GM23248 (cell line): Measurements from ENCODE around the gene TPPP3. TPM values are rescaled to one million over a fixed set of nuclear protein-coding genes. Genes with fewer than 3 reads are reported as not detected.
A peak's percentile ranks its signal among the peaks of the same experiment; 100 is the strongest.

ENCODE experiments used
- DNase-seq: peaks from one replicate; pipeline ENCODE4 v3.0.0-alpha.2; 2015
- H2AFZ ChIP-seq: fragments of 200-600 bp; sonication (generic); 2 replicates; pipeline ENCODE4 v1.6.1; 2016; ENCODE audit warnings: antibody characterized with exemption
- H3F3A ChIP-seq: fragments of 200-600 bp; sonication (generic); 2 replicates; pipeline ENCODE4 v1.6.1; 2016; ENCODE audit warnings: mild to moderate bottlenecking, antibody characterized with exemption, mixed run types; ENCODE audit not compliant: insufficient read depth
- H3K27ac ChIP-seq: fragments of 200-600 bp; sonication (generic); 2 replicates; pipeline ENCODE4 v1.5.1; 2016; ENCODE audit warnings: mild to moderate bottlenecking
- H3K27me3 ChIP-seq: fragments of 200-600 bp; sonication (generic); replicated peaks from 2 replicates; pipeline ENCODE4 v1.6.1; 2016; ENCODE audit warnings: mild to moderate bottlenecking; ENCODE audit not compliant: insufficient read depth
- H3K36me3 ChIP-seq: fragments of 200-600 bp; sonication (generic); 2 replicates; pipeline ENCODE4 v1.6.1; 2016; ENCODE audit warnings: low read depth, mild to moderate bottlenecking
- H3K4me1 ChIP-seq: fragments of 200-600 bp; sonication (generic); 2 replicates; pipeline ENCODE4 v1.6.1; 2016; ENCODE audit warnings: mild to moderate bottlenecking; ENCODE audit not compliant: insufficient read depth
- H3K4me2 ChIP-seq: fragments of 200-600 bp; sonication (generic); one replicate; pipeline ENCODE4 v1.6.1; 2016; ENCODE audit warnings: mild to moderate bottlenecking; ENCODE audit not compliant: unreplicated experiment
- H3K4me3 ChIP-seq: fragments of 200-600 bp; sonication (generic); 2 replicates; pipeline ENCODE4 v1.5.1; 2016; ENCODE audit warnings: mild to moderate bottlenecking
- H3K79me2 ChIP-seq: fragments of 200-600 bp; sonication (generic); 2 replicates; pipeline ENCODE4 v1.6.1; 2016; ENCODE audit warnings: mild to moderate bottlenecking; ENCODE audit not compliant: insufficient read depth
- H3K9ac ChIP-seq: fragments of 200-600 bp; sonication (generic); 2 replicates; pipeline ENCODE4 v1.6.1; 2016; ENCODE audit warnings: mild to moderate bottlenecking
- H3K9me2 ChIP-seq: fragments of 200-600 bp; sonication (generic); 2 replicates; pipeline ENCODE4 v1.6.1; 2016; ENCODE audit warnings: mixed run types, mild to moderate bottlenecking, moderate library complexity; ENCODE audit not compliant: insufficient read depth
- H3K9me3 ChIP-seq: fragments of 200-600 bp; sonication (generic); one replicate; pipeline ENCODE4 v1.6.1; 2017; ENCODE audit warnings: low read depth
- H4K20me1 ChIP-seq: fragments of 200-600 bp; sonication (generic); 2 replicates; pipeline ENCODE4 v1.6.0; 2016; ENCODE audit not compliant: insufficient read depth
- EZH2 ChIP-seq: fragments of 200-600 bp; sonication (generic); IDR thresholded peaks from 2 replicates; pipeline ENCODE4 v1.6.1; 2018; ENCODE audit warnings: antibody characterized with exemption, mild to moderate bottlenecking; ENCODE audit not compliant: insufficient read depth, poor library complexity, severe bottlenecking
- EZH2phosphoT487 ChIP-seq: fragments of 200-600 bp; sonication (generic); IDR thresholded peaks from 2 replicates; pipeline ENCODE4 v1.6.1; 2018; ENCODE audit warnings: antibody characterized with exemption, moderate library complexity, mild to moderate bottlenecking, low read depth; ENCODE audit not compliant: insufficient read depth
- WGBS, 2 experiments: methylation state at CpG; one replicate each; pipeline ENCODE4 v1.1.6; 2015 to 2017; ENCODE audit warnings: low lambda C conversion rate in 2 of 2, low coverage in 1 of 2; ENCODE audit errors: missing lambda C conversion rate in 2 of 2; 5-methylcytosine and 5-hydroxymethylcytosine counted together
- in situ Hi-C: fragments of 300-500 bp; cut with MboI; formaldehyde crosslinking; loops from 2 replicates; pipeline ENCODE4 v1.15.0; 2020
- polyA plus RNA-seq: library from polyadenylated mRNA; unstranded; fragments of >200 nt; fragmentation: Nextera tagmentation; extraction: Ambion mirVana; gene quantifications from 2 replicates; pipeline ENCODE4 v1.2.1, GENCODE V29; 2016
- total RNA-seq: library from RNA; depleted of rRNA; stranded (reverse); fragments of >200 nt; shearing (Covaris generic); gene quantifications from 2 replicates; pipeline ENCODE4 v1.2.3, GENCODE V29; 2014

Gene TPPP3
- total and polyA plus RNA-seq, 2 experiments from 2014 or later: 1.9 TPM; not detected in 1

DNA sequence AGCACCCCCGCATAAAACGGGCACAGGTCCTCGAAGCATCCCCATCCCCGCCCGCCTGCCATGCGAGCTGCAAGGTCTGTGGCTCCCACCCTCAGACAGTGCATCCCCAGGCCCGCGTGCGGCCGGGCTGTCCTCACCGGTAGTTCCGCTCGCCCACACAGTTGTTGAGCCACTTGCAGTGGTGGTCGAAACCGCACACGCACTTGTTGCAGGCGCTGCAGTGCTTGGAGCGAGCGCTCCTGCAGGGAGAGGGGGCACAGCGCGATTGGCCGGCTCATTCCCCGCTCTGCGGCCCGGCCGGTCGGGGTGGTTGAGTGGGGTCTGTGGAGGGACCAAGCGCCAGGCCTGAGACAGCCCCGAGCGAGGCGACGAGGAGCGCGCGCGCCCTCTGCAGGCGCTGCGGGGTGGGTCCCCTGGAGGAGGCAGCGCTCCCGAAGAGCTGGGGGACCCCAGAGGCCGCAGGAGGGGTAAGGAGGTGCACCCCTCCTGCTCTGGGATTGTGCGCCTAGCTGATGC is 6.0 kb upstream of the TPPP3 start:
- in situ Hi-C loops: no loop called here
- H3K36me3 ChIP-seq: no peaks in the 10 kb centered on the region
- peak; percentile 48 for DNase-seq
- peaks cover under 1% of the 10 kb centered on the region; the same call in 1 of the 2 replicates for H3F3A ChIP-seq
- no peaks in the 10 kb centered on the region for H3K9me2 ChIP-seq
- no peaks in the 10 kb centered on the region for H3K27me3 ChIP-seq
- H3K27ac ChIP-seq: no peak overlapping the region
- no peaks in the 10 kb centered on the region for H3K79me2 ChIP-seq
- H2AFZ ChIP-seq: no peak overlapping the region
- no peak overlapping the region for H3K4me3 ChIP-seq
- no peaks in the 10 kb centered on the region for H4K20me1 ChIP-seq
- 53 to 61% methylated on average over 31 to 41 of the region's 42 CpGs for WGBS, 2 experiments
- peaks cover 6% of the 10 kb centered on the region; the same call in 1 of the 2 replicates for H3K4me1 ChIP-seq
- H3K4me2 ChIP-seq: no peak overlapping the region
- H3K9me3 ChIP-seq: no peaks in the 10 kb centered on the region
- H3K9ac ChIP-seq: no peak overlapping the region
- TF ChIP-seq EZH2 (no peak), EZH2phosphoT487 (no peak)

DNA sequence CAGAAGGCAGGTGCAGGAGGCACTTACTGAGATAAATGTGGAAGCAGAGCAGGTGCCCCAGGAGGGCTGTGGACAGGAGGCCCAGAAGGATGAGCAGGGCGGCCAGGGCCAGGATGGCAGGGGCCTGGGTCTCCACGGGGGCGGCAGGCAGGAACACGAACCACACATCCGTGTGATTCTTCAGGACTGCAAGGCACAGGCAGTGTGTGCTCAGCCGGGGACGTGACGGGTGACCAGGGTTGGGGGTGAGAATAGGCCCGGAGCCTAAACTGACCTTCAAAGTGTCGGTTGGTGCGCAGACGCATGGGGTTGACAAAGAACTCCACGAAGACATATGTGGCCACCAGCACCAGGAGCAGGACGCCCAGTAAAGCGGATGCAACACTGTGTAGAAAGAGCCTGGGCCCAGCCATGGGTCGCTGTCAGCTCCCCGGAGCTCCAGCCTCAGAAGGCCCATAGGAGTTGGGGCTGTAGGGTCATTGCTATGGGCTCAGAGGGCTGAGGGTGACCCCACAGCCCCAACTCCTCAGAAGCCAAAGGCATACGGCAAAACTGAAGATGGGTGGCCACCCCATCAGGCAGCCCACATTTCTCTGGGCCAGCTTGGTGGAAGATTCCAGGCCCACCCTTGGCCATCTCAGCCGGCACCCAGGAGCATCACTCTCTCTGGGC is 5.4 kb upstream of the TPPP3 start:
- in situ Hi-C loops: no loop called here
- WGBS, 2 experiments: 87 to 90% methylated on average over 19 of the region's 19 CpGs

DNA sequence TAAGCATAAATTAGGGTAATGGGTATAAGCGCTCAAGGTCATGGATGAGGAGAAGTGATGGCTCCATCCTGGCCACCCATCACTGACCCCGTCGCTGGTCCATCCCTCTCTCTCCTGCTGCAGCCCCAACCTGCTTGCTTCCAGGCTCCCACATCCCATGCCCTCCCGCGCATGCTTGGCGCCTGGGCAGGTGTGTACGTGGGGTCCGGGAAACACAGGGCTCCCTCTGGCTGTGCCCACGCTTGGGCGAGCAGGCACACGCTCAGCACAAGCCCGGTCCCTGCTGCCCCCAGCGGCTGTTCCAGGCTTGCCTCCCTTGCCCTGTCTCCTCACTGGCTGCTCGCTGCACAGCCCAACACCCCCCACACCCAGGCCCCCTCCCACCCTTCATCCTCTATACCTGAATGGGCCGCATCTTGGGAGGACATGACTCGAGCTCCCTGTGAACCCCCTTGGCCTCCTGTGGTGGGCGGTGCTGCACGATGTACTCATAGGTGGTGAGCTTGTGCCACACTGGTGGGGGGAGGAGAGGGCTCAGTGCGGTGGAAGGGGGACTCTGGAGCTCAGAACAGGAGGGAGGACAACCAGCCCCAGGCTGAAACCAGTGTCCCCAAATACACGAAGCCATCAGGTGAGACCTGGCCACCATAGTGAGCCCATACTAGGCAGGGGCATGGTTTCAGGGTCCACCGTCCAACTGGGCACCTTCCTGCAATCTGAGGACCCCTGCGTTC is 4.7 kb upstream of the TPPP3 start:
- H3K9ac ChIP-seq: no peak overlapping the region
- no peaks in the 10 kb centered on the region for H3K27me3 ChIP-seq
- no peak overlapping the region for H3K27ac ChIP-seq
- no peak overlapping the region for H3K4me3 ChIP-seq
- TF ChIP-seq EZH2: no peak
- no peak for TF ChIP-seq EZH2phosphoT487
- no peak overlapping the region for H3K4me2 ChIP-seq
- in situ Hi-C loops: no loop called here
- no peaks in the 10 kb centered on the region for H3K9me2 ChIP-seq
- no peaks in the 10 kb centered on the region for H3F3A ChIP-seq
- H3K79me2 ChIP-seq: no peaks in the 10 kb centered on the region
- 69 to 84% methylated on average over 17 to 22 of the region's 22 CpGs for WGBS, 2 experiments
- no peaks in the 10 kb centered on the region for H4K20me1 ChIP-seq
- H3K36me3 ChIP-seq: no peaks in the 10 kb centered on the region
- H3K9me3 ChIP-seq: no peaks in the 10 kb centered on the region
- H2AFZ ChIP-seq: no peak overlapping the region
- no peak for DNase-seq
- H3K4me1 ChIP-seq: peaks cover 6% of the 10 kb centered on the region; the same call in 1 of the 2 replicates

More for the DNA sequence above, 5.4 kb upstream of the TPPP3 start:
- H3K9me3 ChIP-seq: no peaks in the 10 kb centered on the region
- no peak overlapping the region for H2AFZ ChIP-seq
- H3K27ac ChIP-seq: no peak overlapping the region
- H3K27me3 ChIP-seq: no peaks in the 10 kb centered on the region
- H3K9ac ChIP-seq: no peak overlapping the region
- H3K36me3 ChIP-seq: no peaks in the 10 kb centered on the region
- TF ChIP-seq EZH2phosphoT487 (no peak), EZH2 (no peak)
- H3F3A ChIP-seq: no peaks in the 10 kb centered on the region
- H4K20me1 ChIP-seq: no peaks in the 10 kb centered on the region
- peaks cover 6% of the 10 kb centered on the region; the same call in 1 of the 2 replicates for H3K4me1 ChIP-seq
- H3K79me2 ChIP-seq: no peaks in the 10 kb centered on the region
- no peak overlapping the region for H3K4me3 ChIP-seq
- no peak overlapping the region for H3K4me2 ChIP-seq
- no peak for DNase-seq
- no peaks in the 10 kb centered on the region for H3K9me2 ChIP-seq

DNA sequence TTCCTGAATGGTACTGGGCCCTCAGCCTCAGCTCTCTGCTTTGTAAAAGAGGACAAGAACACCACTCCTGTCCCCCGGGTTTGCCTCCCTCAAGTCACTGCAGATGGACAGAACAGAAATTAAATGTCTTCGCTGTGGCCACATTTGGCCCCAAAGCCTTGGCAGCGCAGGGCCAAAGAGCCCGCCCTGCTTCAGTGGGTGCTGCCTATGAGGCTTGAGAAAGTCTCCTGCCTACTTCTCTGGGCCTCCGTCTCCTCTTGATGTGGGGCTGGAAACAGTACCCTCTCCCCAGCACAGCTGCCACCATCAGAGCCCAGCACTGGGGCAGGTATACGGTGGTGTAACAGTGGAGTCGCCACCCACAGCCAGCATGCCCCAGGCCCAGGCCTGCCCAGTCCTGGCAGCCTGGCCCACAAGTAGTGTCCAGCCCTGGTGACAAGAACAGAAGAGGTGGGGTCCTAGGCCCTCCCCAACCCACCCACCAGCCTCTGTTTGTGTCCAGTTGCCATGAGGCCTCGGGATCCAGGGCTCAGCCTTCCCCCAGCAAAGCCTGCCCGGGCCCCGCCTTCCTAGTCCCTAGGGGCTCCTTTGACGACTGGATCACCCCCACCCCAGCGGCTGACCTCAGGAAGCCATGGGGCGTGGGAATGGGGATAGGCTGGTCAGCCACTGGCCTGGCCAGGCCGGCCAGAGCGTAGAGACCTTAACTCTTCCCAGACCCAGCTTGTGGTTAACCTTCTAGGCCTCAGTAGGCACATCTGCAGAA is 3.9 kb upstream of the TPPP3 start:
- 62% methylated on average over 15 of the region's 15 CpGs for WGBS, 2 experiments
- Histone ChIP-seq H3K4me1 (peaks cover 6% of the 10 kb centered on the region; the same call in 1 of the 2 replicates), H3K79me2 (no peaks in the 10 kb centered on the region), H3K9ac (peak overlapping the region; percentile 65; the same call in 1 of the 2 replicates), H3K27ac (no peak overlapping the region), H3K9me2 (no peaks in the 10 kb centered on the region), H4K20me1 (no peaks in the 10 kb centered on the region), H3K27me3 (no peaks in the 10 kb centered on the region), H3K36me3 (no peaks in the 10 kb centered on the region), H3K4me2 (no peak overlapping the region), H3F3A (no peaks in the 10 kb centered on the region), H2AFZ (no peak overlapping the region), H3K9me3 (no peaks in the 10 kb centered on the region), H3K4me3 (no peak overlapping the region)
- in situ Hi-C loops: no loop called here
- no peak for TF ChIP-seq EZH2phosphoT487
- TF ChIP-seq EZH2: no peak
- no peak for DNase-seq
